HG03159 (cell line): ENCODE results near the gene SYNM.

ENCODE experiments used
- ATAC-seq: cut with Tn5 transposase; IDR thresholded peaks from one replicate; pipeline ENCODE4 v1.9.1; 2021; ENCODE audit warnings: mild to moderate bottlenecking, moderate library complexity; ENCODE audit not compliant: unreplicated experiment

The SYNM gene

DNA sequence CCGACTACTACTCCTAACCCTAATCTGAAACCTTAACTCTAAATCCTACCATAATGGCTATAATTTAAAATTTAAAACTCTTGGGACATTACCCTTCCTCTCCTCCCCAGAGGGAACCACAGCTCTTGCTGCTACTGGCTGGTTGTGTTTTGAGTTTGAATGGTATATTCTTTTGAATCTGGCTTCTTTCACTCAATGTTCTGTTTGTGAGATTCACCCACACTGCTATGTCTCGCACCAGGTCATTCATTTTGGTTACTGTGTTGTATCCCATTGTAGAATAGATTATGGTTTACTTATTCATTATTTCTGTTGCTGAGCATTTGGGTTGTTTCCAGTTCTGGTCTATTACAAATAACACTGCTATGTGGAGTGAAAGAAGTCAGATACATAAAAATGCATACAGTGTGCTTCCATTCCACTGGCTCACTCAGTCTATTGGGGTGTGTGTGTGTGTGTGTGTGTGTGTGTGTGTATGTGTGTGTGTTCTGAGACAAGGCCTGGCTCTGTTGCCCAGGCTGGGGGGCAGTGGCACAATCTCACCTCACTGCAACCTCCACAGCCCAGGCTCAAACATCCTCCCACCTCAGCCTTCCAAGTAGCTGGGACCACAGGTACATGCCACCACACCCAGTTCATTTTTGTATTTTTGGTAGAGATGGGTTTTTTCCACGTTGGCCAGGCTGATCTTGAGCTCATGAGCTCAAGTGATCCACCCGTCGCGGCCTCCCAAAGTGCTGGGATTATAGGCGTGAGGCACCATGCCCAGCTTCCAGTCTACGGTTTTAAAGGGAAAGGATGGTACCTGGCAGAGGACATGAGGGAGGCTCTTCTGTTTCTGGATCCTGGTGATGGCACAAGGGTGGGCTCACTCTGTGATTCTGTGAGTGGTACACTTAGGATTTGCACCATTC, 19.2 kb upstream of the SYNM start:
- ATAC-seq = no peak

DNA sequence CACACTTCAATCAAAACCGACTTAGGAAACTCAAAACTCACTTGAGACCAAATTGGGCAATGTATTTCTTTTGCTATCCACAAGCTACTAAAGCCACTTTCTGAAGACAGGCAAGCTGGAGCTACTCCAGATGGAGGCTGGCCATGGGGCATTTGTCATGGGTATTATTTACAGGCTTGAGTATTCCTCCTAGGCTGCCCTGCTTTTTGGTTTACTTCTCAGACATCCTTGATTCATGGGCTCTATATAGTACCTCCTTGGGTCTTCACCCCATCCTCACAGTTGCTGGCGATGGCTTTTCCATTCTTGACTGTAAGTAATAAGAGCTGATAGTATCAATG, 18.6 kb upstream of the SYNM start:
- no peak for ATAC-seq

DNA sequence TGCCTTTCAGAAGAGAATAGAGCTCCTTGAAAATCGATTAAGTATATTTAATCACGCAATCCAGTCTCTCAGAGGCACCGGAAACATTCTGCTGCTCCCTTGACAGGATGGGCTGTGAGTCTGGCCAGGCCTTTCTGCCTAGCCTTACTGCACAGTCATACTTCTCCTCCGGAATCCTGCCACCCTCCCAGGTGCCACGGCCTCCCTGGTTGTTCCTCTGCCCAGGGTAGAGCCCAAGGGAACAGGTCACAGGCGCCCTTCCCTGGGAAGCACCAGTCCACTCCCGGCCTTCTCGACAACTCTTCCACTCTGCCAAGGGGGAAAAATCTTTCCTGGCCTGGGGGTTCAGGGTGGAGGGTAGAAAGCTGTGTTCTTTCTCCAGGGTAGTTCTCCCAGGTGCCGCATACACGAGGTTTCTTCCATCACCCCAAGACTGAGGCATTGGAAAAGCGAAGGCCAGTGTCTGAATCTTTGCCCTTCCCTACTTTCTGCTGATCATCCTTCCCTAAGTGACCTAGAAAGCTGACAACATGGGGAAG, 17.4 kb upstream of the SYNM start:
- ATAC-seq = no peak

DNA sequence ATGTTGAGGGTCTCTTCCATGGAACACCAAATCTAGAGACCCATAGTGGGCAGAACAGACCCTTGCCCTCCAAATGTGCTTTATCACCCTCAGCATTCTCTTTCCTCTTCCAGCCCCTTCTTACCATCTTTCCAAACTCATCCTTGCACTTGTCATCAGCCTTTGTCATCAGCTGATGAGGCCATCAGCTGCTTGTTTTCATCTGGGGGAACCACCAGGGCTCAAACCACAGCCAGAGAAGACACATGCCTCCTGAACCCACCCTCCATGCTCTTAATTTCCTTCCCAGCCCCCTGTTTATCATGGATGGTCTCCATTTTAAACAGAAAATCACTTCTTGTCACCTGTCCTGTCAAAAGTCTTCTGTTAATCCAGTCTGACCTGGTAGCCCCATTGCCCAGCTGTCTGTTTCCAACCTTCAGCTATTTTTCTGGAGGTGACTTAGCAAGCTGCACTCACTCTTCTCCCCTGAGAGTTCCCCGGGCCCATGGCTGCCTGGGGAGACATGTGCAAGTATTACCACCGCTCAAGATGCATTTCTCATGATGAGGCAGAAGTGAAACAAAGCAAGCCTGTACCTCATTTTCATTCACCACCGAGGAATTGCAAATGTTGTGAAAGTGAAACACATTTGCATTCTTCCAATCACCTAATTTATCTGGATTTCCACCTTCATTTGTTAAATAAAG, 14.7 kb upstream of the SYNM start:
- ATAC-seq = peak; percentile 100

DNA sequence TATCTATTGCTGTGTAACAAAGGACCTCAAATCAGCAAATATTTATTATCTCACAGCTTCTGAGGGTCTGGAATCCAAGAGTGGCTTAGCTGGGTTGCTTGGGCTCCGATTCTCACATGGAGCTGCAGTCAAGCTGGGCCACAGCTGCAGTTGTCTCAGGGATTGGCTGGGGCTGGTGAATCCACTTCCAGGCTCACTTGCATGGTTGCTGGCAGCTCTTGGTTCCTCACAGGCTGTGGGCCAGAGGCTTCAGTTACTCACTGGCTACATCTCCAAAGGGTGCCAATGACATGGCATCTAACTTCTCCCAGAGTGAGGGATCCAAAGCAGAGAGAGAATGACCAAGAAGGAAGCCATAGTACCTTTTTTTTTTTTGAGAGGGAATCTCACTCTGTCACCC, 13.9 kb upstream of the SYNM start:
- ATAC-seq = no peak

DNA sequence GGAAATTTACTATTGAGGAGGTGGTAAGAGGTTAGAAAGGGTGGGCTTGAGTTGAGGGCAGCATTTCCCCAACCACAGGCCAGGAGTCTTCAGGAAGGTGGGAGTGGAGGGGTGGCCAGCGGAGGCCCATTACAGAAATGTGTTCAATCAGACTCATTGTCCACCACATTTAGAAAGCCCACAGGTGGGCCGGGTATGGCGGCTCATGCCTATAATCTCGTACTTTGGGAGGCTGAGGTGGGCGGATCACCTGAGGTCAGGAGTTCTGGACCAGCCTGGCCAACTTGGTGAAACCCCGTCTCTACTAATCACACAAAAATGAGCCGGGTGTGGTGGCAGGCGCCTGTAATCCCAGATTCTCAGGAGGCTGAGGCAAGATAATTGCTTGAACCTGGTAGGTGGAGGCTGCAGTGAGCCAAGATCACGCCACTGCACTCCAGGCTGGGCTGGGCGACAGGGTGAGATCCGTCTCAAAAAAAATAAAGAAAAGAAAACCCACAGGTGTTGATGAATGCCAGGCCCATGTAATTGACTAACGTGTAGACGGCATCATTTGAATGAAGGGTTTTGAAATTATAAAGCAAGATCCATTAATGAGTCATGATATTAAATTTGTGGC, 12.2 kb upstream of the SYNM start:
- ATAC-seq = no peak

DNA sequence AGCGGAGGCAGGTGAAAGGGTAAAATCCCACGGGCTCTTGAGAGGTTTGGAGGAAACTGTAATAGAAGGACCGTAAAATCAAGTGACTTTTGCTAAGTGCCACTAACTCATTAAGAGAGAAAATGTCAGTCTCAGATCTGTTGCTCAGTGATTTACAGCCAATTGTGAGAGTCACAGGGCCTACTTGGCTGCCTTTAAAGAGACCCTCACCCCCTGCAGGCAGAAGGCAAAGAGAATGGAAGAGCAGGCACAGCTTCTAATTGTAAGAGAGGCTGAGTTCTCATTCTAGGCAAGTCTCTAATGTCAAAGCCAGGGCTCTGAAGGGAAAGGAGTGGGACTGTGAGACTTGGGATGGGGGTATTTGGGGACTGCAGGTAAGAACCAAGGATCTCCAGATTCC, 9.3 kb upstream of the SYNM start:
- no peak for ATAC-seq

DNA sequence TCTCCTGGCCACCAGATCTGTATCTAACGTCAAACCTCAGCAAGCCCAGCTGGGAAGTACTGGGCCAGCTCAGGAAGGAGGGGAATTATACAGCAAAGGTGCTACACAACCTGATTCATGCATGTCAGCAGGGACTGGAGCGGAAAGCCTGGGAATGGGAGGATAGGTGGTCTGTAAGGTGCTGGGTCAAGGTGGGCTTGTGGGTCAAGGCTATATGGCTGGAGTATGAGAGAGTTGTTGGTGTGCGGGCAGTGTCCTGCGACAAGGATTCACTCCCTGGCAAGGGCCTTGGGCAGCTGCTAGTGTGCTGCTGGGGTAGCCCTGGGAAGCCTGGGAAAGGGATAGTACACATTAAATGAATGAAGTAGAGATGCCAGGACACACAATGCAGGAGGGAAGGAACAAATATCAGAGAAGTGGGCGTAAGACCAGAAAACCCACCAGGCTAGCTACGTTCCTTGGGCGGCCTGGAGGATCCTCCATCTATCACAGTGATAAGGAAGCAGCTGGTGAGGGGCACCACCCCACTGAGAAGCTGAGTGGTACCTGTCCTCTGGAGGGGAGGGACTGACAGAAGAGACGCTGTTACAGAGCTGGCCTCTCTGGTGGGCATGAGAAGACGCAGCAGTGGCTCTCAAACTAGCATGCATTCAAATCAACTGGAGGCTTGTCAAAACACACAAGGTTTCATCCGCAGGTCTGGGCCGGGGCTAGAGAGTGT, 8.5 kb upstream of the SYNM start:
- no peak for ATAC-seq

DNA sequence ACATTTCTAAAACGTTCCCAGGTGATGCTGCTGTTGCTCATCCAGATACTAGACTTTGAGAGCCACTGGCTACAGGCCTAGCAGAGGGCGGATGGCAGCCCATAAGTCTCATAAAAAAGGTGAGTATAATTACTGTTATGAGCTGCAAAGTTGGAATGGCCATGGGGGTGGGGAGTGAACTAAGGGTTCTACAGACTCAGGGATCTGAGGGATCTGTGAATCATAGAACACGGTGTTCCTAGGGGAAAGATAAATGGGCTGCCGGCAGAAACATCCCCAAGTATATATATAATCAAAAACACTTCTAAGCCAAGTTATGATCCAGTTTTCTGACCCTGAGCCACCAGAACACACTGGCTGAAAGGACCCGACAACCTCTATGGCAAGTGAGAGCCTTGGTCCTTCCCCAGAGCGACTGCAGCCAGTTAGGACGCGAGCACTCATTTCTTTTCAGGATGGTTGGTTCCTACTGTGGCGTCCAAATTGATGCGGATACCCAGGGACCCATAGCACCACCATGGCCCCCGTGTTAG, 7.9 kb upstream of the SYNM start:
- ATAC-seq = no peak

DNA sequence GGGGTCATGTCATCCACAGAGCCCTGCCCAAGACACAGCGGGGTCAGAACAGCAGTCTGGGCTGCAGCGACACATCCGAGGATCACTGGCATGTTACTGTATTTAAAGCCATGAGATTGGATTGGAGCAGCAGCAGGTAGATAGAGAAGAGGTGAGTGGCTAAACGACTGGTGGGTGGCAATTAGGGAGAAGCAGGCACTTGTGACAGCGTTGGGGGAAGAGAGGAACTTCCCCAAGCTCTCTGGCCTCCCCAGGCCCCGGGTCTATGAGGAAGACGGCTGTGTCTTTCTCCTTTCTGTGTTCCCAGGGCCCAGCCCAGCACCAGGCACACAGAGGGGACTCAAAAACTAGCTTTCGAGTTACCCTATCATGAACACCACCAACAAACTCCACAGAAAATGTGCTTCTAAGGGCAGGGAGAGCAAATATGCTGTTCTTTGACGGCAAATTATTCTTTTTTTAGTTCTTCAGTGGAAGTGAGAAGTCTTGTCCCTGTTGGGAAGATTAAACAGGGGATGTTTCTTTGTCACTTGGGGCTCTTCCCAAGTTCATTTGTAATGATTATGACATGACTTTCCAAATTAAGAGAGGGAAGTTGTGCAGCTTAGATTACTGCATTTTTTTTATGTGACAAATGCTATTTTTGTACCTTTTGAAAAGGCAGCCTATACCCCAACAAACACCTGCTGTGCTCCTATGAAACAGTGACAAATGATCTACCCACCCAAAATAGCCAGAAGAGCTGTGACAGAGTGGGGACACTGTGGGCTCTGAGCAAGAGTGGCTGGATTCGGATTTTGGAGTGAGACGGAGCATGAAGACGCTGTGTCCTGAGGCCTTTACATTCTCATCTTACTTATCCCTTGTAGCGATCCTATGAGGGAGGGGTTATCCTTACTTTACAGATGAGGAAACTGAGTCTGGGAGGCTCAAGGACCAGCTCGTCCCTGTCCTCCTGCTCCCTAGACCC, 7.2 kb upstream of the SYNM start:
- no peak for ATAC-seq

DNA sequence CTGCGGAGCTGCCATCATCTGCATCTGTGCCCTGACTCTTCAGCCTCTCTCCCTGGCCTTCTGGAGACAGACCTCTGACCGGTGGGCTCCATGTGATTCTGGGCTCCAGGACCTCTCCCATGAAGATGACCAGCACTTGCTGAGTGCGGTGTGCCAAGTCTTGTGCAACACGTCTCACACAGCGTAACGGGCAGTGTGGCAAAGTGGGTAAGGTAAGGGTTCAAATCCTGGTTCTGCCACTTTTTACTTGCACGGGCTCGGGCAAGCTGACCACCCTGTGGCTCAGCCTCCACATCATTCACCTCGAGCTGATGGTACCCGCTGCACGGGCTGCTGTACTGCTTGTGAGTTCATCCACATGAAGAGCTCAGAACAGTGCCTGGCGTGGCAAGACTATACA, 6.5 kb upstream of the SYNM start:
- no peak for ATAC-seq

DNA sequence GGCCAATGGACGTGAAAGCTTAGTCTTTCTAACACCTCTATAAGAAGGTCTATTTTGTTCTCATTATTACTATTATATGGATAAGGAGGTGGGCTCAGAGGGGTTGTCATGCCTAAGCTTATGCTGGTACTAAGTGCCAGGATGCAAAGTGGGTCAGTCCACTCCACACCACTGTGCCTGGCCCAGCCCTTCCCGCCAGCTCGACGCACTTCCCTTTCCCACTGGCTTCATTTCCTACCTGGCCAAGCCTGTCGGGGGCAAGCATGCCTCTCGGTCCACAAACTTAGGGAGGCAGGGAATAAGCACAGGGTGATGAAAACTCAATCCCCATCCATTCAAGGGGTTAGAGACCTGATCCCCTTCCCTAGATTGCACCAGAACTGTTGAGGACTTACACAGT, 5.9 kb upstream of the SYNM start:
- no peak for ATAC-seq

DNA sequence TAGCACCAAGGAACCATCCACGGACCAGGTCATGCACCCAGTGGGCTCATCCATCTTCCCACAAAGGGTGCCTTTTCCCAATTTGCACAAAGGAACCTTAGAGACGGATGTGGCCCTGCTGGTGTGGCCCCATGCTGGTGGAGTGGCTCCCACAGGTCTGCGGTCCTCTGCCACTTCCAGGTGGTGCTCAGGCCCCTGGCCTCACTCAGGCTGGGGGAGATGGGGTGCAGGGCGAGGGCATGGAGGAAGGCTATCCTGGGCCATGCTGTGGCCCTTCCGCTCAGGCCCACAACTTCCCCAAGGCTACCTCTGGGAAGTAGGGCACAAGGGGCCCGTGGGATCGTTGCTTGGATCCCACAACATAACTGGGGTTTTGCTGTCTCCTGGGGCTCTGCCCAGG, 5.2 kb upstream of the SYNM start:
- ATAC-seq = no peak

DNA sequence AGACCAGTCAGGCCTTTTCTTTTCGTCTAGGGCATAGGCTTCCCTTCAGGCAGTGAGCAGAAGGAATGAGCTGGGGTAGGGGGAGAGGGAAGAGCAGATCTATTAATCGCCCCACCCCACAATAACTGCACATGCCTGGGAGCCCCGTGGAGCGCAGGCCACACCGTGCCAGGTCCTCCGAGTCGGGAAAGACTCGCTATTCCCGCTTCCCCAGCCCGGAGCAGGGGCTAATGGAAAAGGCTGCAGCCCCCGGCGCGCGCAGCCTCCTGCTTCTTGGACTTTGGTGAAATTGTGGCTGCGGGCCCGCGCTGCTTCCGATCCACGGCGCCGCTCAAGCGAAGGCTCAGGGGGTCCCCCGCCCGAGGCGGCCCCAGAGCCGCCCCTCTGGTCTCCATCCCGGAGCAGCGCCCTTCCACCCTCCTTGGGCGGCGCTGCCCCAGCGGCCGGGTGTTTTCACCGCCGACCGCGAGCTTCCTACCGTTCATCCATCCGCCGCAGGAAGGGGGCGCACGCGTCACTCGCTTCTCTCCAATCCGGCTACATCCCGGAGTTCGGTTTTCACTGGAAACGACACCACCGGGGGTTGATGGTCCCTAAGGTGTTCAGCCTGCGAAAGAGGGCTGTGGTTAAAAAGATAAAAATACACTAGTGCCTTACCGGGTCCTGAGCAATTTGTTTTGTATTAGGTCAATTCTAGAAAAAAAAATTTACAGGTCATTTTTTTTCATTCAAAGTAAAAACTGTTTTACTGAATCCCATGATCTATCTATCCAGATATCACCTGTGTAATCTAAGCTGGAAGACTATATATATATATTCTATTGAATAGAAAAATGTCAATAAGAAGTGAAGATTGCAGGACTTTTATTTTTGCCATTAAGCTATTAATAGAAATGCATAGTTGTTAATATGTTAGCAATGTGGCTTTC, 4.4 kb upstream of the SYNM start:
- no peak for ATAC-seq

DNA sequence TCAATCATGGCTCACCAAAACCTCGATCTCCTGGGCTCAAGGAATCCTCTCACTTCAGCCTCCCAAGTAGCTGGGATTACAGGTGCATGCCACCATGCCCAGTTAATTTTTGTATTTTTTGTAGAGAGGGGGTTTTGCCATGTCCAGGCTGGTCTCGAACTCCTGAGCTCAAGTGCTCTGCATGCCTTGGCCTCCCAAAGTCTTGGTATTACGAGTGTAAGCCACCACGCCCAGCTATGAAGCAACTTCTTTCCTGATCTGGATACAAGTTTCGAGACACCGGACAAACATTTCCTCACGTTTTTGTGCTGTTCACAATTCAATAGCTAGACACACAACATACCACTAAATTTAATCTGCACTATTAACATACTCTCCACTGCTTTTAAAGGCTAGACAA, 3.4 kb upstream of the SYNM start:
- ATAC-seq = no peak

DNA sequence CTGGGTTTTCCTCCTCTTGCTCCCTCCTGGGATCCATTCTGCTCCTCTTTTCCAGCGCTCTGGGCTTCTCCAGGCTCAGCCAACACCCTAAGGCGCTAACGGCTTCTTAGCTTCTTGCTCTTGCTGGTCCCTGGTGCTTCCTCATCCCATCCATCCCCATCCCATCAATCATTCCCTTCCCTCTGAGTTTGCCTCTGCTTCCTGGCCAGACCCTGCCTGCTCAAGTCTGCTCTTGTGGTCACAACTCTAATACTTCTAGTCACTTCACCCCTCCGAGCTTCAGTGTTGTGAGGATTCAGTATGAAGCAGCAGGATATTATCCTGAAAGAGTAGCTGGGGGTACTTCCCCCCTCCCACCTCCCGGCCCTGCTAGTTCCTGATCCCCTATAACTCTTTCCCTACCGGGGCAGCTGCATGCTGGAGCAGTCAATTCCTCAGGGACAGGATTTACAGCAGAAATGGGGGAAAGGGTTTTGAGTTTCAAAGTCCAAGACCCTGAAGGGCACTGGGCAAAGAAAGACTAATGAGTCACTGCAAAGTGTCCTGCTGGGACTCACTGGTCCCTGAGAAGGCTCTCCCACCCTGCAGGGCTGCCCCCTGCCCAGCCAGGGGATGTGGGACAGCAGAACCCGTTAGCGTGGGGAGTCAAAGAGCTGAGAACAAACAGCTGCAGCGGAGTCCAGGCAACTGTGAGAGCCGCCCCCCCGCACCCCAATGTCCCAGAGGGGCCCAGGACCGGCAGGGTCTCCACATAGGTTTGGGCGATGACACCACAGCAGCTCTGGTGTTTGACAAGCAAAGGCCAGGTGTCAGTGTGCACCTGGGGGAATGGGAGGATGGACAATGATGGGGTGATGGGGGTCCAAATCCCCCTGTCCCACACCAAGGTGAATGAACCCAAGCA, 2.3 kb upstream of the SYNM start:
- ATAC-seq = no peak

DNA sequence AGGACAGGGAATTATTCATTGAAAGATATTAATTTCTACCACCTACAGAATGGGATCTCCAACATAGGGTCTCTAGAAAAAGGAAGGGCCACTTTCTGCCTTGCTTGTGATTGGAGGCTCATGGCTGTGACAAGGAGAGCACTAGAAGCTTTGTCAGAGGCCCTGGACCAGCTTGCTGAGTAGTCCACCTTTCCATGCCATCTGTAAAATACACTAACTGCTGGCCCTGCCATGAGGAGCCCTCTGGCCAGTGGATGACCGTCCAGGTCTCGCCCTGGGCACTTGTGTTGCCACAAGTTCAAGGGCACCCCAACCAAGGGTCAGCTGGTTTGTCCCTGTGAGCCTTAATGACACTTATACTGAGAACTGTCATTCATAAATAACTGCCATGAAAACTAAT, 1.6 kb upstream of the SYNM start:
- ATAC-seq = no peak
